Erythroblast (primary cell): ENCODE data around the gene NEK2.

Experiments used
- GATA1 ChIP-seq: IDR thresholded peaks from 2 replicates; pipeline ENCODE4 v1.6.1; 2011; ENCODE audit warnings: low read depth, mild to moderate bottlenecking, control low read depth, low read length, moderate library complexity
- POLR2A ChIP-seq: IDR thresholded peaks from 2 replicates; pipeline ENCODE4 v1.6.1; 2011; ENCODE audit warnings: mild to moderate bottlenecking, low read length

GRCh38 chr1:211715971-211716370, 40.5 kb upstream of the NEK2 start:
- TF ChIP-seq POLR2A (no peak), GATA1 (no peak)
